Calu3 (cell line): Measurements from ENCODE around the gene LY6G6D. TPM values are rescaled to one million over a fixed set of nuclear protein-coding genes. Genes with fewer than 3 reads are reported as not detected.
A peak's percentile ranks its signal among the peaks of the same experiment; 100 is the strongest.

ENCODE experiments used
- BruUV-seq: library from RNA; stranded (reverse); fragments of 400-500 nt; replicated peaks from 2 replicates; lab custom pipeline; 2021; lab: Mats Ljungman, UMichigan
- CTCF ChIA-PET: fragments of 300-600 bp; sonication (Branson Sonifier 250); formaldehyde crosslinking; loops from one replicate; lab custom pipeline; 2022; ENCODE audit warnings: antibody characterized with exemption; lab: Charles Lee
- DNase-seq: peaks from one replicate; pipeline ENCODE4 v3.0.0; 2022
- H3K27ac Mint-ChIP-seq: one replicate; pipeline ENCODE4 v1.8.0; 2022; ENCODE audit warnings: mixed read lengths; ENCODE audit not compliant: unreplicated experiment
- H3K27me3 Mint-ChIP-seq: one replicate; pipeline ENCODE4 v1.8.0; 2022; ENCODE audit warnings: mixed read lengths; ENCODE audit not compliant: unreplicated experiment
- H3K36me3 Mint-ChIP-seq: one replicate; pipeline ENCODE4 v1.8.0; 2022; ENCODE audit warnings: mild to moderate bottlenecking, moderate library complexity, mixed read lengths; ENCODE audit not compliant: insufficient read depth, unreplicated experiment
- H3K4me1 Mint-ChIP-seq: one replicate; pipeline ENCODE4 v1.8.0; 2022; ENCODE audit warnings: mild to moderate bottlenecking, low read depth, mixed read lengths; ENCODE audit not compliant: unreplicated experiment
- H3K4me3 Mint-ChIP-seq: one replicate; pipeline ENCODE4 v1.8.0; 2022; ENCODE audit warnings: mild to moderate bottlenecking, low read depth, moderate library complexity, mixed read lengths; ENCODE audit not compliant: unreplicated experiment
- H3K9me3 Mint-ChIP-seq: one replicate; pipeline ENCODE4 v1.8.0; 2022; ENCODE audit warnings: low read depth, mixed read lengths; ENCODE audit not compliant: unreplicated experiment
- CTCF ChIP-seq: fragments of 200-600 bp; IDR thresholded peaks from one replicate; pipeline ENCODE4 v1.8.0; 2022; ENCODE audit warnings: antibody characterized with exemption; ENCODE audit not compliant: unreplicated experiment
- intact Hi-C: fragments of 100-400 bp; cut with micrococcal nuclease; formaldehyde crosslinking; loops from one replicate; pipeline ENCODE4 v1.10.0; 2022; ENCODE audit not compliant: unreplicated experiment
- microRNA-seq: library from miRNA; unstranded; fragments of <30 nt; microRNA quantifications from one replicate; pipeline ENCODE4 v1.2.0, GENCODE V29; 2022
- total RNA-seq: library from RNA; stranded (reverse); gene quantifications from 2 replicates; pipeline ENCODE4 v1.2.3, GENCODE V29; 2022

LY6G6D gene
- total RNA-seq, 1 experiment from 2014 or later, result not detected

- H3K27me3 Mint-ChIP-seq, result no peaks in the 10 kb centered on the region
- no peak for DNase-seq
- BruUV-seq, result no TSS peak
- peaks cover 17% of the 10 kb centered on the region for H3K4me1 Mint-ChIP-seq
- TF ChIP-seq CTCF, result no peak
- no peaks in the 10 kb centered on the region for H3K9me3 Mint-ChIP-seq
- H3K4me3 Mint-ChIP-seq, result no peak overlapping the region
- intact Hi-C loops, result no loop called here
- CTCF ChIA-PET, result no interaction called here
- no peak overlapping the region for H3K27ac Mint-ChIP-seq
- H3K36me3 Mint-ChIP-seq, result peaks cover 29% of the 10 kb centered on the region
These were observed 51.0 kb downstream of the LY6G6D start for GRCh38 chr6:31765910-31766794.

- no peak overlapping the region for H3K4me3 Mint-ChIP-seq
- TF ChIP-seq CTCF, result no peak
- no TSS peak for BruUV-seq
- H3K36me3 Mint-ChIP-seq, result peaks cover 22% of the 10 kb centered on the region
- CTCF ChIA-PET, result interaction anchor here (0.7 kb wide), 1 partner anchor 769 kb away, joined by 3 read pairs; no protein-coding TSS in a partner anchor
- intact Hi-C loops, result no loop called here
- H3K27me3 Mint-ChIP-seq, result no peaks in the 10 kb centered on the region
- H3K27ac Mint-ChIP-seq, result no peak overlapping the region
- no peak for DNase-seq
- H3K9me3 Mint-ChIP-seq, result no peaks in the 10 kb centered on the region
- H3K4me1 Mint-ChIP-seq, result peaks cover 17% of the 10 kb centered on the region
These were observed 52.0 kb downstream of the LY6G6D start for GRCh38 chr6:31767096-31767645.

Small RNA genes lying within 50 kb of the gene (microRNA-seq; reads per million reads assigned to microRNA genes)
- gene MIR4646, result 5.3 reads per million, percentile 16 among the genes with 10 or more reads in this experiment

Other genes with a start within 250 kb of the LY6G6D start
- gene MICB, start 217.2 kb upstream of the LY6G6D start, total RNA-seq, result 59.3 and 64.3 TPM in 2 replicates
- gene MCCD1, start 186.4 kb upstream of the LY6G6D start, total RNA-seq, result not detected in 2 replicates
- gene DDX39B, start 173.3 kb upstream of the LY6G6D start, total RNA-seq, result 631 and 646 TPM in 2 replicates
- 1.0 and 1.5 TPM in 2 replicates for gene ATP6V1G2, start 168.7 kb upstream of the LY6G6D start, total RNA-seq
- 33.5 and 34.0 TPM in 2 replicates for gene NFKBIL1, start 167.7 kb upstream of the LY6G6D start, total RNA-seq
- gene LTA, start 143.1 kb upstream of the LY6G6D start, total RNA-seq, result not detected in 2 replicates
- 0.22 and 0.68 TPM in 2 replicates for gene TNF, start 139.8 kb upstream of the LY6G6D start, total RNA-seq
- gene LTB, start 132.9 kb upstream of the LY6G6D start, total RNA-seq, result 0.44 and 1.4 TPM in 2 replicates
- 0.94 TPM in 1 of 2 replicates, not detected in the other for gene LST1, start 129.1 kb upstream of the LY6G6D start, total RNA-seq
- not detected in 2 replicates for gene NCR3, start 122.3 kb upstream of the LY6G6D start, total RNA-seq
- not detected in 2 replicates for gene AIF1, start 100.1 kb upstream of the LY6G6D start, total RNA-seq
- 473 and 509 TPM in 2 replicates for gene PRRC2A, start 94.6 kb upstream of the LY6G6D start, total RNA-seq
- gene BAG6, start 62.7 kb upstream of the LY6G6D start, total RNA-seq, result 617 and 663 TPM in 2 replicates
- 2.6 and 3.6 TPM in 2 replicates for gene APOM, start 59.5 kb upstream of the LY6G6D start, total RNA-seq
- gene C6orf47, start 54.6 kb upstream of the LY6G6D start, total RNA-seq, result 40.3 and 42.9 TPM in 2 replicates
- 32.2 and 35.6 TPM in 2 replicates for gene GPANK1, start 50.4 kb upstream of the LY6G6D start, total RNA-seq
- gene CSNK2B, start 49.3 kb upstream of the LY6G6D start, total RNA-seq, result 337 and 357 TPM in 2 replicates
- gene LY6G5B, start 45.4 kb upstream of the LY6G6D start, total RNA-seq, result 44.6 and 45.1 TPM in 2 replicates
- gene LY6G5C, start 34.3 kb upstream of the LY6G6D start, total RNA-seq, result 4.9 and 5.4 TPM in 2 replicates
- 89.9 and 99.1 TPM in 2 replicates for gene ABHD16A, start 12.0 kb upstream of the LY6G6D start, total RNA-seq
- not detected in 2 replicates for gene LY6G6F, start 8.5 kb upstream of the LY6G6D start, total RNA-seq
- 1.0 TPM in 1 of 2 replicates, not detected in the other for gene LY6G6C, start 6.4 kb downstream of the LY6G6D start, total RNA-seq
- not detected in 2 replicates for gene MPIG6B, start 8.0 kb downstream of the LY6G6D start, total RNA-seq
- 81.4 and 89.6 TPM in 2 replicates for gene DDAH2, start 14.0 kb downstream of the LY6G6D start, total RNA-seq
- 943 and 1,109 TPM in 2 replicates for gene CLIC1, start 21.2 kb downstream of the LY6G6D start, total RNA-seq
- gene MSH5, start 24.7 kb downstream of the LY6G6D start, total RNA-seq, result 156 and 176 TPM in 2 replicates
- 26.6 and 30.3 TPM in 2 replicates for gene SAPCD1, start 47.3 kb downstream of the LY6G6D start, total RNA-seq
- 22.1 and 37.6 TPM in 2 replicates for gene VWA7, start 62.0 kb downstream of the LY6G6D start, total RNA-seq
- 316 and 331 TPM in 2 replicates for gene VARS1, start 80.4 kb downstream of the LY6G6D start, total RNA-seq
- gene LSM2, start 91.6 kb downstream of the LY6G6D start, total RNA-seq, result 126 and 144 TPM in 2 replicates
- 4.2 and 4.3 TPM in 2 replicates for gene HSPA1L, start 99.9 kb downstream of the LY6G6D start, total RNA-seq
- gene HSPA1A, start 100.2 kb downstream of the LY6G6D start, total RNA-seq, result 1,238 and 1,263 TPM in 2 replicates
- 687 and 705 TPM in 2 replicates for gene HSPA1B, start 112.4 kb downstream of the LY6G6D start, total RNA-seq
- gene NEU1, start 147.5 kb downstream of the LY6G6D start, total RNA-seq, result 133 and 159 TPM in 2 replicates
- gene SLC44A4, start 163.6 kb downstream of the LY6G6D start, total RNA-seq, result 185 and 238 TPM in 2 replicates
- 131 and 138 TPM in 2 replicates for gene EHMT2, start 182.3 kb downstream of the LY6G6D start, total RNA-seq
- gene ZBTB12, start 186.7 kb downstream of the LY6G6D start, total RNA-seq, result 22.6 and 28.1 TPM in 2 replicates
- 5.0 and 6.3 TPM in 2 replicates for gene C2, start 212.4 kb downstream of the LY6G6D start, total RNA-seq
- gene CFB, start 230.7 kb downstream of the LY6G6D start, total RNA-seq, result 944 and 1,205 TPM in 2 replicates
- gene NELFE, start 243.6 kb downstream of the LY6G6D start, total RNA-seq, result 141 and 157 TPM in 2 replicates
- gene SKIC2, start 243.8 kb downstream of the LY6G6D start, total RNA-seq, result 182 and 201 TPM in 2 replicates